HG03439 (cell line): ENCODE measurements around the gene NPSR1.
"Not testable (repeated sequence)": the region's sequence is repeated elsewhere in the genome, so short reads cannot be mapped to it uniquely, and the experiment has no call there.

Experiments
- ATAC-seq: cut with Tn5 transposase; IDR thresholded peaks from one replicate; pipeline ENCODE4 v1.9.1; 2021; ENCODE audit warnings: mild to moderate bottlenecking, moderate library complexity; ENCODE audit not compliant: unreplicated experiment

Gene NPSR1

GRCh38 chr7:34835901-34836600 is 178.0 kb downstream of the NPSR1 start:
- ATAC-seq = no peak

- no peak for ATAC-seq
Observed at GRCh38 chr7:34837316-34837715, 179.3 kb downstream of the NPSR1 start.

- no peak for ATAC-seq
Observed at GRCh38 chr7:34837801-34838201, 179.8 kb downstream of the NPSR1 start.

- ATAC-seq = no peak
Observed at GRCh38 chr7:34838329-34838728, 180.3 kb downstream of the NPSR1 start.

- no peak for ATAC-seq
Observed at GRCh38 chr7:34839645-34840044, 181.6 kb downstream of the NPSR1 start.

GRCh38 chr7:34840176-34840785 is 182.3 kb downstream of the NPSR1 start:
- ATAC-seq = no peak

- no peak for ATAC-seq
Observed at GRCh38 chr7:34841326-34841725, 183.3 kb downstream of the NPSR1 start.

- ATAC-seq = no peak
Observed at GRCh38 chr7:34842782-34843181, 184.8 kb downstream of the NPSR1 start.

GRCh38 chr7:34844406-34844805 is 186.4 kb downstream of the NPSR1 start:
- ATAC-seq = no peak

- ATAC-seq = no peak
Observed at GRCh38 chr7:34844936-34845665, 187.1 kb downstream of the NPSR1 start.

GRCh38 chr7:34845666-34846361 is 187.8 kb downstream of the NPSR1 start:
- ATAC-seq = no peak

- ATAC-seq = no peak
Observed at GRCh38 chr7:34846976-34847375, 189.0 kb downstream of the NPSR1 start.

- no peak for ATAC-seq
Observed at GRCh38 chr7:34848670-34849069, 190.7 kb downstream of the NPSR1 start.

GRCh38 chr7:34849163-34849960 is 191.3 kb downstream of the NPSR1 start:
- ATAC-seq = no peak

GRCh38 chr7:34849986-34850385 is 192.0 kb downstream of the NPSR1 start:
- no peak for ATAC-seq

- no peak for ATAC-seq
Observed at GRCh38 chr7:34850681-34851080, 192.7 kb downstream of the NPSR1 start.

- ATAC-seq = no peak
Observed at GRCh38 chr7:34851431-34851830, 193.4 kb downstream of the NPSR1 start.

- ATAC-seq = not testable (repeated sequence)
Observed at GRCh38 chr7:34858444-34858843, 200.4 kb downstream of the NPSR1 start.

GRCh38 chr7:34859281-34859680 is 201.3 kb downstream of the NPSR1 start:
- not testable (repeated sequence) for ATAC-seq

GRCh38 chr7:34866222-34866621 is 208.2 kb downstream of the NPSR1 start:
- not testable (repeated sequence) for ATAC-seq

GRCh38 chr7:34867341-34867740 is 209.3 kb downstream of the NPSR1 start:
- not testable (repeated sequence) for ATAC-seq
